Measurements from ENCODE around the gene AP1G2. TPM values are rescaled to one million over a fixed set of nuclear protein-coding genes. Genes with fewer than 3 reads are reported as not detected.

The AP1G2 gene
- total and polyA plus RNA-seq, 4 donors: 12.4 to 26.6 (median 17.3) TPM

- H3K27me3 ChIP-seq (ENCODE audit: control insufficient read depth in 4 of 4, insufficient read depth in 4 of 4, low read length in 3 of 4): no peaks in the 10 kb centered on the region
- 91% methylated on average over 12 of the region's 12 CpGs for WGBS
- H3K9me3 ChIP-seq (ENCODE audit: control insufficient read depth in 4 of 4, low read length in 3 of 4): no peaks in the 10 kb centered on the region
- H3K27ac ChIP-seq (ENCODE audit: low read depth in 1 of 2, low read length in 2 of 2): no peak overlapping the region
- no peak overlapping the region for H3K9ac ChIP-seq (ENCODE audit: low read depth in 1 of 2, low read length in 2 of 2)
- H3K36me3 ChIP-seq (ENCODE audit: control insufficient read depth in 4 of 4, insufficient read depth in 3 of 4, low read depth in 1 of 4, low read length in 3 of 4): no peaks in the 10 kb centered on the region
- H3K4me3 ChIP-seq (ENCODE audit: low read depth in 1 of 3, low read length in 3 of 3): no peak overlapping the region
- no peak for DNase-seq (ENCODE audit: low spot score)
- TF ChIP-seq YY1 (IDR thresholded peaks at IDR 0.05) (no peak), NR2F2 (IDR thresholded peaks at IDR 0.05) (no peak)
- no peaks in the 10 kb centered on the region for H3K4me1 ChIP-seq (ENCODE audit: control insufficient read depth in 4 of 4, insufficient read depth in 4 of 4, low read length in 3 of 4)
These were observed 36.2 kb downstream of the AP1G2 start for GRCh38 chr14:23531391-23531790.

GRCh38 chr14:23530375-23531055 is 37.1 kb downstream of the AP1G2 start:
- TF ChIP-seq MAX (IDR thresholded peaks at IDR 0.05) (no peak), SP1 (IDR thresholded peaks at IDR 0.05) (no peak), EGR1 (IDR thresholded peaks at IDR 0.05; ENCODE audit: low read depth in 2 of 2) (no peak), YY1 (IDR thresholded peaks at IDR 0.05) (no peak)
- 82% methylated on average over 10 of the region's 10 CpGs for WGBS
- H3K36me3 ChIP-seq (ENCODE audit: control insufficient read depth in 4 of 4, insufficient read depth in 3 of 4, low read depth in 1 of 4, low read length in 3 of 4): no peaks in the 10 kb centered on the region
- H3K4me3 ChIP-seq (ENCODE audit: low read depth in 1 of 3, low read length in 3 of 3): no peak overlapping the region
- H3K4me1 ChIP-seq (ENCODE audit: control insufficient read depth in 4 of 4, insufficient read depth in 4 of 4, low read length in 3 of 4): no peaks in the 10 kb centered on the region
- H3K27ac ChIP-seq (ENCODE audit: low read depth in 1 of 2, low read length in 2 of 2): no peak overlapping the region
- no peaks in the 10 kb centered on the region for H3K9me3 ChIP-seq (ENCODE audit: control insufficient read depth in 4 of 4, low read length in 3 of 4)
- H3K9ac ChIP-seq (ENCODE audit: low read depth in 1 of 2, low read length in 2 of 2): no peak overlapping the region
- DNase-seq (ENCODE audit: low spot score): no peak
- H3K27me3 ChIP-seq (ENCODE audit: control insufficient read depth in 4 of 4, insufficient read depth in 4 of 4, low read length in 3 of 4): no peaks in the 10 kb centered on the region

GRCh38 chr14:23529016-23529415 is 38.6 kb downstream of the AP1G2 start:
- Histone ChIP-seq H3K27ac (ENCODE audit: low read depth in 1 of 2, low read length in 2 of 2) (no peak overlapping the region), H3K36me3 (ENCODE audit: control insufficient read depth in 4 of 4, insufficient read depth in 3 of 4, low read depth in 1 of 4, low read length in 3 of 4) (no peaks in the 10 kb centered on the region), H3K9me3 (ENCODE audit: control insufficient read depth in 4 of 4, low read length in 3 of 4) (no peaks in the 10 kb centered on the region), H3K4me1 (ENCODE audit: control insufficient read depth in 4 of 4, insufficient read depth in 4 of 4, low read length in 3 of 4) (no peaks in the 10 kb centered on the region), H3K9ac (ENCODE audit: low read depth in 1 of 2, low read length in 2 of 2) (no peak overlapping the region), H3K4me3 (ENCODE audit: low read depth in 1 of 3, low read length in 3 of 3) (no peak overlapping the region), H3K27me3 (ENCODE audit: control insufficient read depth in 4 of 4, insufficient read depth in 4 of 4, low read length in 3 of 4) (no peaks in the 10 kb centered on the region)
- 89% methylated on average over 3 of the region's 3 CpGs for WGBS
- TF ChIP-seq FOXA2 (IDR thresholded peaks at IDR 0.05) (no peak), HNF4A (conservative IDR thresholded peaks at IDR 0.05) (no peak), HNF4G (IDR thresholded peaks at IDR 0.05) (no peak), MAX (IDR thresholded peaks at IDR 0.05) (no peak)
- no peak for DNase-seq (ENCODE audit: low spot score)

GRCh38 chr14:23528555-23528954 is 39.0 kb downstream of the AP1G2 start:
- no peak overlapping the region for H3K27ac ChIP-seq (ENCODE audit: low read depth in 1 of 2, low read length in 2 of 2)
- H3K4me1 ChIP-seq (ENCODE audit: control insufficient read depth in 4 of 4, insufficient read depth in 4 of 4, low read length in 3 of 4): no peaks in the 10 kb centered on the region
- H3K9ac ChIP-seq (ENCODE audit: low read depth in 1 of 2, low read length in 2 of 2): no peak overlapping the region
- H3K9me3 ChIP-seq (ENCODE audit: control insufficient read depth in 4 of 4, low read length in 3 of 4): no peaks in the 10 kb centered on the region
- no peaks in the 10 kb centered on the region for H3K36me3 ChIP-seq (ENCODE audit: control insufficient read depth in 4 of 4, insufficient read depth in 3 of 4, low read depth in 1 of 4, low read length in 3 of 4)
- H3K27me3 ChIP-seq (ENCODE audit: control insufficient read depth in 4 of 4, insufficient read depth in 4 of 4, low read length in 3 of 4): no peaks in the 10 kb centered on the region
- DNase-seq (ENCODE audit: low spot score): no peak
- no peak overlapping the region for H3K4me3 ChIP-seq (ENCODE audit: low read depth in 1 of 3, low read length in 3 of 3)
- 88% methylated on average over 1 of the region's 1 CpG for WGBS
- TF ChIP-seq CTCF (IDR thresholded peaks at IDR 0.05; ENCODE audit: low read depth, low read length, missing input control) (no peak), RAD21 (IDR thresholded peaks at IDR 0.05) (no peak), ZBTB33 (IDR thresholded peaks at IDR 0.05) (no peak), ATF3 (IDR thresholded peaks at IDR 0.05) (no peak), YY1 (IDR thresholded peaks at IDR 0.05) (no peak), REST (IDR thresholded peaks at IDR 0.05) (no peak), HNF4A (conservative IDR thresholded peaks at IDR 0.05) (no peak), FOXA2 (IDR thresholded peaks at IDR 0.05) (no peak), SP1 (IDR thresholded peaks at IDR 0.05) (no peak), EGR1 (IDR thresholded peaks at IDR 0.05; ENCODE audit: low read depth in 2 of 2) (no peak), FOXA1 (IDR thresholded peaks at IDR 0.05) (no peak), TAF1 (conservative IDR thresholded peaks at IDR 0.05) (no peak)
